WERI-Rb-1 (cell line): ENCODE measurements around the gene RNF175.

Experiments used
- DNase-seq: peaks from one replicate; pipeline ENCODE4 v3.0.0-alpha.2; 2020
- H3K27ac ChIP-seq: fragments of 250-450 bp; sonication (Bioruptor Pico); 2 replicates; pipeline ENCODE4 v1.5.1; 2020; ENCODE audit warnings: mild to moderate bottlenecking, moderate library complexity
- H3K27me3 ChIP-seq: fragments of 250-450 bp; sonication (Bioruptor Pico); 2 replicates; pipeline ENCODE4 v1.5.1; 2021; ENCODE audit warnings: mild to moderate bottlenecking, low read depth, moderate library complexity; ENCODE audit not compliant: insufficient read depth, severe bottlenecking
- H3K36me3 ChIP-seq: fragments of 250-450 bp; sonication (Bioruptor Pico); 2 replicates; pipeline ENCODE4 v1.5.1; 2020; ENCODE audit warnings: mild to moderate bottlenecking, moderate library complexity
- H3K4me3 ChIP-seq: 2 replicates; pipeline ENCODE4 v1.5.1; 2011; ENCODE audit warnings: low read depth, mild to moderate bottlenecking, control low read depth, low read length
- H3K9me3 ChIP-seq: fragments of 250-450 bp; sonication (Bioruptor Pico); 2 replicates; pipeline ENCODE4 v1.5.1; 2021; ENCODE audit warnings: mild to moderate bottlenecking, moderate library complexity; ENCODE audit not compliant: severe bottlenecking
- CTCF ChIP-seq: IDR thresholded peaks from 2 replicates; pipeline ENCODE4 v1.5.1; 2011; ENCODE audit warnings: low read depth, mild to moderate bottlenecking, control low read depth, inconsistent platforms, low read length

The RNF175 gene

DNA sequence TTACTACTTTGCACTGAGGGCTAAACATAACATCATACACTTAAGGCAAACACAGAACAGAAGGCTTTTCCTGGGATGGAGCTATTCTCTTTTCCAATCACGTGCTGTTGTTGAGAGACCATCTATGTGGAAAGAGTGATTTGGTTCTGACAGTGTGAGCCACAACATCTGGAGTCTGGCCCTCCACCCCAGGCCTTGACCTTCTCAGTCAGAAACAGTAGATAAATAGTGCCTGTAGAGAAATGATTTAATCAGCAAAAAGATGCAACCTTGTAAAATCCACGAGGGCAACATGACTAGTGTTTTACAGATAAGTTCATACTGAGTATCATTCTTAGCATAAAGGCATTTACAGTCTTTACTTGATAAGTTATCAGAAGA, 39.9 kb upstream of the RNF175 start:
- no peak for DNase-seq
- no peaks in the 10 kb centered on the region for H3K9me3 ChIP-seq
- no peaks in the 10 kb centered on the region for H3K36me3 ChIP-seq
- TF ChIP-seq CTCF, result no peak
- no peak overlapping the region for H3K4me3 ChIP-seq
- H3K27me3 ChIP-seq, result no peaks in the 10 kb centered on the region
- peak overlapping the region; percentile 2; the same call in 1 of the 2 replicates for H3K27ac ChIP-seq

DNA sequence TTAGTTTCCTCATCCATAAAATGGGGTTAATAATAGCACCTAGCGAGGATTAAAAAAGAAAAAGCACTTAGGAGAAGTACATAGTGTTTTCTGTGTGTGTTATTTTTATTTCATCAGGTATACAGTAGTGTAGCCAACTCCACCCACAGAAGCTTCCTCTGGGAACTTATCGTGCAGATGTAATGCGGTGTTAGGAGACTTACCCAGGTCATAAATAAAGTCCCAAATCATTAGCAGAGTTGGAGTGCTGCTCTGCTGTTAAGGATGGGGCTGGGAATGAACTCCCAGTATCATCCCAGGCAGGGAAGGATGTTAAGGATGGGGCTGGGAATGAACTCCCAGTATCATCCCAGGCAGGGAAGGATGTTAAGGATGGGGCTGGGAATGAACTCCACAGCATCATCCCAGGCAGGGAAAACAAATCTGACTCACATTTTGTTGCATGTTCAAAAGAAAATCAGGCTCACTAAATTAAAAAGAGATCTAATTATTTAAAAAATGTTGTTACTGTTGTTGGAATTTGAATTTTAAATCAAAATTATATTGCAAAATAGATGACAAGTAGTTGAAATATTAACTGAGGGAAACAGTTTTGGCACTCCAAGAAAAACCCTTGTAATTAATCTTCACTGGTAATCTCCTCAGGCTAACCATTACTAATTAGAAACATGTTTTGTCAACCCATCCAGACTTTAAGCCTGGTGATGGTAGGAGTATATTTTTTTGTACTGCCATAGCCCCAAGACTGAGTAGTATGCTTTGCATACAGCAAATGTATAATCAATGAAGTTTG, 39.3 kb upstream of the RNF175 start:
- Histone ChIP-seq H3K27ac (peak overlapping the region; percentile 2; the same call in 1 of the 2 replicates), H3K36me3 (no peaks in the 10 kb centered on the region), H3K9me3 (no peaks in the 10 kb centered on the region), H3K4me3 (no peak overlapping the region), H3K27me3 (no peaks in the 10 kb centered on the region)
- no peak for DNase-seq
- TF ChIP-seq CTCF, result no peak

- no peak overlapping the region for H3K27ac ChIP-seq
Observed at GRCh38 chr4:153798420-153798819, 38.6 kb upstream of the RNF175 start.

GRCh38 chr4:153794006-153794405, 34.2 kb upstream of the RNF175 start:
- Histone ChIP-seq H3K36me3 (no peaks in the 10 kb centered on the region), H3K27me3 (no peaks in the 10 kb centered on the region), H3K27ac (peak overlapping the region; percentile 54), H3K9me3 (peaks cover 2% of the 10 kb centered on the region), H3K4me3 (no peak overlapping the region)
- peak; percentile 51 for DNase-seq
- no peak for TF ChIP-seq CTCF

More at GRCh38 chr4:153798420-153798819, 38.6 kb upstream of the RNF175 start:
- Histone ChIP-seq H3K36me3 (no peaks in the 10 kb centered on the region), H3K4me3 (no peak overlapping the region), H3K27me3 (no peaks in the 10 kb centered on the region), H3K9me3 (no peaks in the 10 kb centered on the region)
- TF ChIP-seq CTCF, result no peak
- no peak for DNase-seq

GRCh38 chr4:153792618-153793247, 32.9 kb upstream of the RNF175 start:
- DNase-seq, result no peak
- Histone ChIP-seq H3K27me3 (no peaks in the 10 kb centered on the region), H3K9me3 (peaks cover 2% of the 10 kb centered on the region), H3K27ac (peak overlapping the region; percentile 54), H3K4me3 (no peak overlapping the region), H3K36me3 (no peaks in the 10 kb centered on the region)
- no peak for TF ChIP-seq CTCF
